Endothelial cell (in vitro differentiated cells): ENCODE results near the gene DCAF7. TPM values are rescaled to one million over a fixed set of nuclear protein-coding genes. Genes with fewer than 3 reads are reported as not detected.

ENCODE experiments used
- DNase-seq: peaks from one replicate; pipeline ENCODE4 v3.0.0; 2021; ENCODE audit warnings: low spot score
- H3K27ac Mint-ChIP-seq: one replicate; pipeline ENCODE4 v1.8.0; 2021; ENCODE audit warnings: mixed read lengths, inconsistent platforms; ENCODE audit not compliant: unreplicated experiment
- H3K27me3 Mint-ChIP-seq: one replicate; pipeline ENCODE4 v1.8.0; 2021; ENCODE audit warnings: mild to moderate bottlenecking, moderate library complexity, mixed read lengths, inconsistent platforms; ENCODE audit not compliant: unreplicated experiment
- H3K36me3 Mint-ChIP-seq: one replicate; pipeline ENCODE4 v1.8.0; 2021; ENCODE audit warnings: mild to moderate bottlenecking, low read depth, mixed read lengths, inconsistent platforms; ENCODE audit not compliant: unreplicated experiment
- H3K4me1 Mint-ChIP-seq: one replicate; pipeline ENCODE4 v1.8.0; 2021; ENCODE audit warnings: mild to moderate bottlenecking, mixed read lengths, inconsistent platforms; ENCODE audit not compliant: unreplicated experiment
- H3K4me3 Mint-ChIP-seq: one replicate; pipeline ENCODE4 v1.8.0; 2021; ENCODE audit warnings: mild to moderate bottlenecking, mixed read lengths, inconsistent platforms; ENCODE audit not compliant: unreplicated experiment
- H3K9me3 Mint-ChIP-seq: one replicate; pipeline ENCODE4 v1.8.0; 2021; ENCODE audit warnings: mixed read lengths, inconsistent platforms; ENCODE audit not compliant: unreplicated experiment
- total RNA-seq: library from RNA; stranded (reverse); fragmentation: NEBNext Ultra II Directional; extraction: Animal tissue kit (Norgen Biotek cat#: 25700); gene quantifications from one replicate; pipeline ENCODE4 v1.2.1, GENCODE V29; 2021; ENCODE audit not compliant: unreplicated experiment
- TF ChIP-seq, protein P1 (sequence below): fragments of 200-600 bp; sonication (generic); IDR thresholded peaks from one replicate; pipeline ENCODE4 v1.5.0; 2021; ENCODE audit warnings: antibody characterized with exemption; ENCODE audit not compliant: unreplicated experiment

The DCAF7 gene
- total RNA-seq, 1 donor from 2014 or later, result 123 TPM

DNA sequence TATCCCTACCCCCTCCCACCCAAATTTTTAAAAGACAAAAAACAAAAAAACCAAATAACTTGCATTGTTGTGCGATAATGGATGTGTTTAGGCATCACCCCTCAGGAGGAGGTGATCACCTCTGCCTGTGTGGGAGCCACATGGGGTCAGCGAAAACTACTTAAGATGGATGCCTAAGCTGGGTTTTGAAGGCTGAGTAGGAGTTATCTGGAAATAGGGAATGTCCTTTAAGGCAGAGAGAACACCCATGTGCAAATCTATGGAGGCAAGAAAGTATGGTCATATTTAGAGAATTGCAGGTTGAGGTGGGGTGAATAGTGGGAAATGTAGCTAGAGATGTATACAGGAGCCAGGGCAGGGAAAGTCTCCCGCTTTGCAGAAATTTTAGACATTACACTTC, 44.9 kb downstream of the DCAF7 start:
- no peak overlapping the region for H3K4me3 Mint-ChIP-seq
- H3K27ac Mint-ChIP-seq, result no peak overlapping the region
- H3K27me3 Mint-ChIP-seq, result peaks cover 4% of the 10 kb centered on the region
- no peak for DNase-seq
- no peaks in the 10 kb centered on the region for H3K9me3 Mint-ChIP-seq
- H3K4me1 Mint-ChIP-seq, result peaks cover 2% of the 10 kb centered on the region
- TF ChIP-seq, protein P1, sequence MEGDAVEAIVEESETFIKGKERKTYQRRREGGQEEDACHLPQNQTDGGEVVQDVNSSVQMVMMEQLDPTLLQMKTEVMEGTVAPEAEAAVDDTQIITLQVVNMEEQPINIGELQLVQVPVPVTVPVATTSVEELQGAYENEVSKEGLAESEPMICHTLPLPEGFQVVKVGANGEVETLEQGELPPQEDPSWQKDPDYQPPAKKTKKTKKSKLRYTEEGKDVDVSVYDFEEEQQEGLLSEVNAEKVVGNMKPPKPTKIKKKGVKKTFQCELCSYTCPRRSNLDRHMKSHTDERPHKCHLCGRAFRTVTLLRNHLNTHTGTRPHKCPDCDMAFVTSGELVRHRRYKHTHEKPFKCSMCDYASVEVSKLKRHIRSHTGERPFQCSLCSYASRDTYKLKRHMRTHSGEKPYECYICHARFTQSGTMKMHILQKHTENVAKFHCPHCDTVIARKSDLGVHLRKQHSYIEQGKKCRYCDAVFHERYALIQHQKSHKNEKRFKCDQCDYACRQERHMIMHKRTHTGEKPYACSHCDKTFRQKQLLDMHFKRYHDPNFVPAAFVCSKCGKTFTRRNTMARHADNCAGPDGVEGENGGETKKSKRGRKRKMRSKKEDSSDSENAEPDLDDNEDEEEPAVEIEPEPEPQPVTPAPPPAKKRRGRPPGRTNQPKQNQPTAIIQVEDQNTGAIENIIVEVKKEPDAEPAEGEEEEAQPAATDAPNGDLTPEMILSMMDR, result no peak
- peaks cover 7% of the 10 kb centered on the region for H3K36me3 Mint-ChIP-seq

DNA sequence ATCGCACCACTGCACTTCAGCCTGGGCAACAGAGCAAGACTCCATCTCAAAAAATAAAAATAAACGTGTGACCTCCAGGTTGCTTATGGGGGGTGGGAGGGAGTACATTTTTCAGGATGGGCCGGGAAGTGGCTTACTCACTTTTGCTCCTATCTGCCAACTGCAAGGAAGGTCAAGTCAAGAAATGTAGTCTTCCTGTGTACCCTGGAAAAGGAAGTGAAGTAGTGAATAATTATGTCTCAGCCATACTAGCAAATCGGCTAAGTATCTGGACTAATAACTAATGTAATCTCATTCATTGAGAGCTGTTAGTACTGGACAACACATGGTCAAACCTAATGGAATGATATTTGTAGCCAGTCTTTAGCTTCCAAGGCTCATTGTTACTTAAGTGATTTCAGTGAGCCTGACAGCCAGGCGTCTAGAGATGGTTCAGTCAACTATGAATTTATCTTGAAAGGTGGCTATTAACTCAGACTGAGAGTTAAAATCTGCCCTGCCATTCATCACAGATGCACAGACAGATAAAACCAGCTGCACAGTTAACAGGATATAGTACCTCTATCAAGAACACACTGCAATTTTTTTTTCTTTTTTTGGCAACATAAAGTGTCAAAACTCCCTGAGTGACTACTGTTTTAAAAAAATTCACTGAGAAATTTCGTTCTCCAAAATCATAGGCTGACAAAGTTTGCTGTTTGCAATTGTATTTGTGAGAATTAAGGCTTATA, 46.7 kb downstream of the DCAF7 start:
- peaks cover 10% of the 10 kb centered on the region for H3K4me1 Mint-ChIP-seq
- no peak overlapping the region for H3K4me3 Mint-ChIP-seq
- H3K27ac Mint-ChIP-seq, result no peak overlapping the region
- TF ChIP-seq, protein P1, result no peak
- H3K36me3 Mint-ChIP-seq, result no peaks in the 10 kb centered on the region
- H3K27me3 Mint-ChIP-seq, result peaks cover 5% of the 10 kb centered on the region
- no peak for DNase-seq
- no peaks in the 10 kb centered on the region for H3K9me3 Mint-ChIP-seq

- TF ChIP-seq, protein P1, result no peak
- Mint-ChIP-seq H3K9me3 (no peaks in the 10 kb centered on the region), H3K36me3 (no peaks in the 10 kb centered on the region), H3K4me3 (no peak overlapping the region), H3K27me3 (peaks cover 3% of the 10 kb centered on the region), H3K27ac (no peak overlapping the region), H3K4me1 (peaks cover 10% of the 10 kb centered on the region)
- DNase-seq, result no peak
Measured at GRCh38 chr17:63598281-63598680, 48.0 kb downstream of the DCAF7 start.

DNA sequence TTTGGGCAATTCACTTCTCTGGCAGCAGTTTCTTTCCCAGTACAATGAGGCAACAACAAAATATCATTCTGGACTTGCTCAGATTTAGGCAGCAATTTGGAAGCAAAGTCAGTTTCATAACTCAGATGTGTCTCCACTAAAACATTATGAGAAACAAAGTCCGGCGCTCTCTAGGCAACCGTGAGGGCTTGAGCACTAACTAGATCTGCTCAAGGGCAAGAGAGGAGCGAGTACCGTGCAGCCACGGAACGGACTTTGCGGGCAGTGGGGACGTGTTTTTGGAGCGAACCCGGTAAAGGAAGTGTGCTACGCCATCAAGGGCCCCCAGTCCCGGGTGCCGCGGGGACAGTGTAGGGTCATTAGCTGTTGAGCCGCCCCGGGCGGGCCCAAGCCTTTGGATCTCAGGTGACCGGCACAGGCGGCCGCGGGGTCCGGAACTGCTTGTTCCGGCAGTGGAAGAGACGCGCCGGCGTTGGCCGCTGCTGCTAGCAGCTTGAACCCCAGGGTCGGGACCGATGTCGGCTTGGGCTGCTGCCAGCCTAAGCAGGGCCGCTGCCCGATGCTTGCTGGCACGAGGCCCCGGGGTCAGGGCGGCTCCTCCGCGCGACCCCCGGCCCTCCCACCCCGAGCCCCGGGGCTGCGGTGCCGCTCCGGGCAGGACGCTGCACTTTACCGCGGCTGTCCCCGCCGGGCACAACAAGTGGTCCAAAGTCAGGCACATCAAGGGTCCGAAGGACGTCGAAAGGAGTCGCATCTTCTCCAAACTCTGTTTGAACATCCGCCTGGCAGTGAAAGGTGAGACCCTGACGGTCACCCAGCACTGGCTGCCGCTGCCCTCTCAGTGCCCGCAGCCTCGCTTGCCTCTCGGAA, 50.5 kb downstream of the DCAF7 start, which contains the start of gene TACO1:
Gene TACO1 (plus strand): TSS at position 327 of the 870 bp plus-strand sequence. CDS start 189 bp downstream, at position 516.
- TF ChIP-seq, protein P1, result no peak
- H3K9me3 Mint-ChIP-seq, result no peaks in the 10 kb centered on the region
- peaks cover 10% of the 10 kb centered on the region for H3K4me1 Mint-ChIP-seq
- peak within 1 kb of the TSS; percentile 79 for H3K27ac Mint-ChIP-seq
- H3K27me3 Mint-ChIP-seq, result peaks cover 2% of the 10 kb centered on the region
- H3K36me3 Mint-ChIP-seq, result peaks cover 14% of the 10 kb centered on the region
- peak within 1 kb of the TSS; percentile 95 for H3K4me3 Mint-ChIP-seq
- peak; percentile 76 for DNase-seq
